Parathyroid adenoma (tissue), 2 donors: ENCODE data around the gene SLC13A5.

Source experiments
- H2AFZ ChIP-seq: fragments of 300-600 bp; sonication (generic); one replicate; pipeline ENCODE4 v1.7.0; 2017; ENCODE audit warnings: antibody characterized with exemption, mild to moderate bottlenecking
- H3K27ac ChIP-seq: fragments of 300-600 bp; sonication (generic); one replicate; pipeline ENCODE4 v1.7.0; 2017
- H3K27me3 ChIP-seq: fragments of 300-600 bp; sonication (generic); one replicate; pipeline ENCODE4 v1.7.0; 2017; ENCODE audit warnings: low read length; ENCODE audit not compliant: control insufficient read depth, insufficient read depth
- H3K36me3 ChIP-seq: fragments of 300-600 bp; sonication (generic); one replicate; pipeline ENCODE4 v1.7.0; 2017; ENCODE audit warnings: low read length; ENCODE audit not compliant: control insufficient read depth, insufficient read depth
- H3K4me1 ChIP-seq: fragments of 300-600 bp; sonication (generic); one replicate; pipeline ENCODE4 v1.7.0; 2017; ENCODE audit warnings: control low read depth
- H3K4me2 ChIP-seq: fragments of 300-600 bp; sonication (generic); one replicate; pipeline ENCODE4 v1.7.0; 2017; ENCODE audit warnings: low read length
- H3K4me3 ChIP-seq: fragments of 300-600 bp; sonication (generic); one replicate; pipeline ENCODE4 v1.7.0; 2017; ENCODE audit warnings: low read depth, low read length
- H3K79me2 ChIP-seq: fragments of 300-600 bp; sonication (generic); one replicate; pipeline ENCODE4 v1.7.0; 2017; ENCODE audit warnings: control low read depth
- H3K9ac ChIP-seq: fragments of 300-600 bp; sonication (generic); one replicate; pipeline ENCODE4 v1.7.0; 2017; ENCODE audit warnings: mild to moderate bottlenecking
- H3K9me3 ChIP-seq: fragments of 300-600 bp; sonication (generic); one replicate; pipeline ENCODE4 v1.7.0; 2017; ENCODE audit warnings: low read length; ENCODE audit not compliant: control insufficient read depth
- CTCF ChIP-seq: fragments of 300-600 bp; sonication (generic); IDR thresholded peaks from one replicate; pipeline ENCODE4 v1.7.0; 2017; ENCODE audit warnings: antibody characterized with exemption, mild to moderate bottlenecking
- donor health status: primary hyperparathyroidism.

Gene SLC13A5

GRCh38 chr17:6636616-6637457, 76.3 kb downstream of the SLC13A5 start:
- Histone ChIP-seq H2AFZ (no peak overlapping the region), H3K27ac (no peak overlapping the region), H3K79me2 (peaks cover 11% of the 10 kb centered on the region), H3K27me3 (no peaks in the 10 kb centered on the region), H3K9me3 (no peaks in the 10 kb centered on the region), H3K4me1 (peaks cover 6% of the 10 kb centered on the region), H3K9ac (no peak overlapping the region), H3K36me3 (no peaks in the 10 kb centered on the region), H3K4me2 (no peak overlapping the region), H3K4me3 (no peak overlapping the region)
- TF ChIP-seq CTCF = no peak

- Histone ChIP-seq H3K27ac (no peak overlapping the region), H2AFZ (no peak overlapping the region)
Observed at GRCh38 chr17:6636105-6636504, 77.1 kb downstream of the SLC13A5 start.

More at GRCh38 chr17:6636105-6636504, 77.1 kb downstream of the SLC13A5 start:
- no peak for TF ChIP-seq CTCF
- Histone ChIP-seq H3K9ac (no peak overlapping the region), H3K36me3 (no peaks in the 10 kb centered on the region), H3K9me3 (no peaks in the 10 kb centered on the region), H3K27me3 (no peaks in the 10 kb centered on the region), H3K4me1 (peaks cover 6% of the 10 kb centered on the region), H3K4me2 (no peak overlapping the region), H3K79me2 (peaks cover 17% of the 10 kb centered on the region), H3K4me3 (no peak overlapping the region)
